ENCODE data around the gene GRM1.

GRM1 gene

GRCh38 chr6:146028851-146029572, at the start of gene GRM1:
TSS of gene GRM1 (plus strand) at chr6:146029062. CDS start at chr6:146029518, 456 bp downstream.
- no peak for DNase-seq (ENCODE audit: low read depth)
- TF ChIP-seq, protein P1, sequence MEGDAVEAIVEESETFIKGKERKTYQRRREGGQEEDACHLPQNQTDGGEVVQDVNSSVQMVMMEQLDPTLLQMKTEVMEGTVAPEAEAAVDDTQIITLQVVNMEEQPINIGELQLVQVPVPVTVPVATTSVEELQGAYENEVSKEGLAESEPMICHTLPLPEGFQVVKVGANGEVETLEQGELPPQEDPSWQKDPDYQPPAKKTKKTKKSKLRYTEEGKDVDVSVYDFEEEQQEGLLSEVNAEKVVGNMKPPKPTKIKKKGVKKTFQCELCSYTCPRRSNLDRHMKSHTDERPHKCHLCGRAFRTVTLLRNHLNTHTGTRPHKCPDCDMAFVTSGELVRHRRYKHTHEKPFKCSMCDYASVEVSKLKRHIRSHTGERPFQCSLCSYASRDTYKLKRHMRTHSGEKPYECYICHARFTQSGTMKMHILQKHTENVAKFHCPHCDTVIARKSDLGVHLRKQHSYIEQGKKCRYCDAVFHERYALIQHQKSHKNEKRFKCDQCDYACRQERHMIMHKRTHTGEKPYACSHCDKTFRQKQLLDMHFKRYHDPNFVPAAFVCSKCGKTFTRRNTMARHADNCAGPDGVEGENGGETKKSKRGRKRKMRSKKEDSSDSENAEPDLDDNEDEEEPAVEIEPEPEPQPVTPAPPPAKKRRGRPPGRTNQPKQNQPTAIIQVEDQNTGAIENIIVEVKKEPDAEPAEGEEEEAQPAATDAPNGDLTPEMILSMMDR (IDR thresholded peaks at IDR 0.05; ENCODE audit: insufficient read depth, low read depth, low read length, missing control alignments), result no peak
- H3K4me3 ChIP-seq (ENCODE audit: low read depth, low read length), result no peak within 1 kb of the TSS

DNA sequence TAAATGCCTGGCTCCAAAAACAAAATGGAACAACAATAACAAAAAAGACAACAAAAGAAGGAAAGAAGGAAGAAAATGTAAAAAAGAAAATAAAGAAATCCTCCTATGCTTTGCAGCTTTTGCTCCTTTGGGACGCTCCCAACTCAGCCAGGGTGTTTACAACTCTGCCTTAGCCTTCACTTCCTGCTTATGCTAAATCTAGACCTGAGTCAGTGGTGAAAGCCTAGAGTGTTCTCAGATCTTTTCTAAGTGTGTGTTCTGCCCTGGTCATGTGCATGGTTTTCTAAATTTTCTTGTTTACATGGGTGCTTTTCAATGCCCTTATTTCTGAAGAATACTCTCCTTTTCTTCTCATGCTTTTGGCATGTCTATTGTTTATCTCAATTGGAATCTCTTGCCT, 19.5 kb upstream of the GRM1 start:
- TF ChIP-seq, protein P1 (IDR thresholded peaks at IDR 0.05; ENCODE audit: insufficient read depth, low read depth, low read length, missing control alignments), result no peak
- DNase-seq (ENCODE audit: low read depth), result no peak
- no peak overlapping the region for H3K4me3 ChIP-seq (ENCODE audit: low read depth, low read length)

DNA sequence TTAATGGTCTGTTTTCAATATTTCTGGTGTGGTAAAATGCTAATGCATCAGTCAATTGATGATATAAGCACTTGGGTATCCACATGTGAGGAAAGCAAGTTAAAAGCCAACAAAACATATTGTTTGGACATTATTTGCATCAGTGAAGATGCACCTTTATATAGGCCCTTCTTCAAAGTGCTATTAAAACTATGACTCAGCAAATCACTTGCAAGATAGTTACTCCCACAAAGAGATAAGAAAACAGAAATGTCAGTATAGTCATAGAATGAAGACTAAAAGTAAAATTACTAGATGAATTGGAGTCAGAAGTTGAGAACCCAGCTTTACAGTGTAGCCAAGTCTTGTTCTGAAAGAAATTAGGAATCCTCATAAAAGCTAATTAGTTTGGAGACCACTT, 14.6 kb upstream of the GRM1 start:
- DNase-seq (ENCODE audit: low read depth), result no peak
- TF ChIP-seq, protein P1 (IDR thresholded peaks at IDR 0.05; ENCODE audit: insufficient read depth, low read depth, low read length, missing control alignments), result no peak
- H3K4me3 ChIP-seq (ENCODE audit: low read depth, low read length), result no peak overlapping the region

- TF ChIP-seq, protein P1 (IDR thresholded peaks at IDR 0.05; ENCODE audit: insufficient read depth, low read depth, low read length, missing control alignments), result no peak
- no peak overlapping the region for H3K4me3 ChIP-seq (ENCODE audit: low read depth, low read length)
- no peak for DNase-seq (ENCODE audit: low read depth)
Observed at GRCh38 chr6:146017672-146018071, 11.2 kb upstream of the GRM1 start.

GRCh38 chr6:146026873-146027272, 2.0 kb upstream of the GRM1 start:
- TF ChIP-seq, protein P1 (IDR thresholded peaks at IDR 0.05; ENCODE audit: insufficient read depth, low read depth, low read length, missing control alignments), result no peak
- no peak for DNase-seq (ENCODE audit: low read depth)
- H3K4me3 ChIP-seq (ENCODE audit: low read depth, low read length), result no peak overlapping the region

DNA sequence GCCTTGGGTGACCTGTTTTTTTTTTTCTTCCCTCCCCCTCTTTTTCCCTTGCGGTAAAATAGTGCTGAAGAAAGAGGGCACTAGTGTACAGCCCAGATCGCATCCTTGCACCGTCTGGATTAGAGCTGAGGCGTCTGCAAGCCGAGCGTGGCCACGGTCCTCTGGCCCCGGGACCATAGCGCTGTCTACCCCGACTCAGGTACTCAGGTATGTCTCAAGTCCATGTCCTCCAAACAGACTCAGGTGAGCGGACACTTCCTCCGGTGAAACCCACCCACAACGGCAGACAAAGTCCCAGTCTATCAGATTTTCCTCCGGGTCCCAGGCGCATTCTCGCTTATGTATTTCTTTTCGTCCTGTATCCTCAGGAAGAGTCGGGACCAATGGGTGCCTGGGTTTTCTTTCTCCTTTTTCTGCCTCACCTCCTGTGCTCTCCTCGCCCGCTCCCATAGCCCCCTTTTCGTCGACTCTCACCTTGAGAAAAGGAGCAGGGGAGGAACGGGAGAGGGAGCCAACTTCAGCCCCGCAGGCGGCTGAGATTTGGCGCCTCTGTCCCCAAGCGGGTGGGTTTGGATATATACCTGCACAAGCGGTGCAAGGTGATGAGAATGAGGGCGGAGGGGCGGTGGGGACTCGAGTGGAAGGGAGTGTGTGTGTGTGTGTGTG, 1.1 kb upstream of the GRM1 start:
- TF ChIP-seq, protein P1 (IDR thresholded peaks at IDR 0.05; ENCODE audit: insufficient read depth, low read depth, low read length, missing control alignments), result no peak
- no peak for DNase-seq (ENCODE audit: low read depth)
- H3K4me3 ChIP-seq (ENCODE audit: low read depth, low read length), result no peak overlapping the region

Measured in GM12865 (cell line).